Ishikawa (cell line): ENCODE results near the gene TXNL4B.
A peak's percentile ranks its signal among the peaks of the same experiment; 100 is the strongest.

ENCODE experiments used
- CEBPB ChIP-seq: IDR thresholded peaks from 2 replicates; pipeline ENCODE4 v1.6.1; 2012
- CREB1 ChIP-seq: IDR thresholded peaks from 2 replicates; pipeline ENCODE4 v1.6.1; 2012; ENCODE audit warnings: low read depth
- EGR1 ChIP-seq: IDR thresholded peaks from 2 replicates; pipeline ENCODE4 v1.6.1; 2012
- EP300 ChIP-seq: IDR thresholded peaks from 2 replicates; pipeline ENCODE4 v1.6.1; 2012; ENCODE audit warnings: borderline replicate concordance
- FOXM1 ChIP-seq: IDR thresholded peaks from 2 replicates; pipeline ENCODE4 v1.6.1; 2012; ENCODE audit warnings: low read depth, borderline replicate concordance
- MAX ChIP-seq: IDR thresholded peaks from 2 replicates; pipeline ENCODE4 v1.6.1; 2012
- NFIC ChIP-seq: IDR thresholded peaks from 2 replicates; pipeline ENCODE4 v1.6.1; 2012
- RAD21 ChIP-seq: IDR thresholded peaks from 2 replicates; pipeline ENCODE4 v1.6.1; 2012; ENCODE audit warnings: low read depth
- REST ChIP-seq: IDR thresholded peaks from 2 replicates; pipeline ENCODE4 v1.6.1; 2012; ENCODE audit warnings: low read depth, mild to moderate bottlenecking
- TAF1 ChIP-seq: IDR thresholded peaks from 2 replicates; pipeline ENCODE4 v1.6.1; 2012; ENCODE audit warnings: low read depth, mild to moderate bottlenecking
- TCF12 ChIP-seq: IDR thresholded peaks from 2 replicates; pipeline ENCODE4 v1.6.1; 2012; ENCODE audit warnings: low read depth
- TEAD4 ChIP-seq: IDR thresholded peaks from 2 replicates; pipeline ENCODE4 v1.6.1; 2012
- USF1 ChIP-seq: IDR thresholded peaks from 2 replicates; pipeline ENCODE4 v1.6.1; 2012
- YY1 ChIP-seq: IDR thresholded peaks from 2 replicates; pipeline ENCODE4 v1.6.1; 2012; ENCODE audit warnings: low read depth
- ZBTB7A ChIP-seq: IDR thresholded peaks from 2 replicates; pipeline ENCODE4 v1.6.1; 2012; ENCODE audit warnings: low read depth

The TXNL4B gene

GRCh38 chr16:72068930-72069329 lies 24.5 kb downstream of the TXNL4B start:
- no peak for TF ChIP-seq TEAD4
- TF ChIP-seq RAD21: no peak
- no peak for TF ChIP-seq ZBTB7A
- no peak for TF ChIP-seq YY1
- TF ChIP-seq EP300: no peak
- TF ChIP-seq REST: no peak
- no peak for TF ChIP-seq TCF12
- TF ChIP-seq CEBPB: no peak
- no peak for TF ChIP-seq NFIC
- TF ChIP-seq USF1: no peak
- no peak for TF ChIP-seq TAF1
- no peak for TF ChIP-seq EGR1
- TF ChIP-seq MAX: no peak
- TF ChIP-seq FOXM1: no peak
- no peak for TF ChIP-seq CREB1

GRCh38 chr16:72066747-72067146 lies 26.7 kb downstream of the TXNL4B start:
- TF ChIP-seq CEBPB (no peak), RAD21 (peak; percentile 65)

- TF ChIP-seq USF1: no peak
- TF ChIP-seq REST: no peak
- no peak for TF ChIP-seq CREB1
- no peak for TF ChIP-seq RAD21
- no peak for TF ChIP-seq EP300
- TF ChIP-seq EGR1: no peak
- TF ChIP-seq TAF1: no peak
- no peak for TF ChIP-seq ZBTB7A
- TF ChIP-seq CEBPB: no peak
- no peak for TF ChIP-seq TCF12
- TF ChIP-seq NFIC: no peak
- no peak for TF ChIP-seq MAX
Measured at GRCh38 chr16:72064361-72064894, 29.0 kb downstream of the TXNL4B start.

- TF ChIP-seq TEAD4: no peak
Measured at GRCh38 chr16:72061564-72061963, 31.9 kb downstream of the TXNL4B start.

GRCh38 chr16:72060405-72060804 lies 33.0 kb downstream of the TXNL4B start:
- no peak for TF ChIP-seq CEBPB
- TF ChIP-seq NFIC: no peak
- no peak for TF ChIP-seq TEAD4
- no peak for TF ChIP-seq EP300
- no peak for TF ChIP-seq CREB1
- TF ChIP-seq TCF12: no peak
- no peak for TF ChIP-seq REST
- TF ChIP-seq FOXM1: no peak
- TF ChIP-seq EGR1: no peak
- TF ChIP-seq RAD21: no peak
- TF ChIP-seq USF1: no peak
- TF ChIP-seq MAX: no peak
- no peak for TF ChIP-seq TAF1
- no peak for TF ChIP-seq YY1
- no peak for TF ChIP-seq ZBTB7A
